Right lung (tissue), 10 donors: ENCODE measurements around the gene SLC7A6OS. TPM values are rescaled to one million over a fixed set of nuclear protein-coding genes. Genes with fewer than 3 reads are reported as not detected.

Experiments
- DNase-seq, 2 donors: peaks; one replicate each; pipeline ENCODE4 v3.0.0-alpha.2; 2013
- long read RNA-seq, 8 donors: transcript quantifications; one replicate each; lab custom pipeline, GENCODE V29; 2026
- polyA plus RNA-seq, 5 donors: library from polyadenylated mRNA; unstranded; fragments of 120-200 nt; gene quantifications; one replicate each; pipeline versions ENCODE4 v1.2.1 to v1.2.3, GENCODE V29; 2013; ENCODE audit warnings: inconsistent platforms in 1 of 5, low replicate concordance in 1 of 5; ENCODE audit not compliant: insufficient read length in 5 of 5, insufficient read depth in 1 of 5

SLC7A6OS gene
- polyA plus RNA-seq, result 10 to 100 TPM; 19.8 to 25.0 (median 21.7) TPM
- long read RNA-seq, donor 1, full-length matches to known transcripts, result 5 of 5 reads
- long read RNA-seq, donor 1, partial matches to known transcripts, result 0 of 5 reads
- long read RNA-seq, donor 1, other reads (novel, unspliced or antisense), result 0 of 5 reads
- long read RNA-seq, donor 2, result 0 reads
- long read RNA-seq, donor 3, full-length matches to known transcripts, result 4 of 4 reads
- long read RNA-seq, donor 3, partial matches to known transcripts, result 0 of 4 reads
- long read RNA-seq, donor 3, other reads (novel, unspliced or antisense), result 0 of 4 reads
- long read RNA-seq, donor 4, full-length matches to known transcripts, result 4 of 4 reads
- long read RNA-seq, donor 4, partial matches to known transcripts, result 0 of 4 reads
- long read RNA-seq, donor 4, other reads (novel, unspliced or antisense), result 0 of 4 reads
- long read RNA-seq, donor 5, full-length matches to known transcripts, result 5 of 5 reads
- long read RNA-seq, donor 5, partial matches to known transcripts, result 0 of 5 reads
- long read RNA-seq, donor 5, other reads (novel, unspliced or antisense), result 0 of 5 reads
- long read RNA-seq, donor 6, full-length matches to known transcripts, result 12 of 18 reads
- long read RNA-seq, donor 6, partial matches to known transcripts, result 0 of 18 reads
- long read RNA-seq, donor 6, other reads (novel, unspliced or antisense), result 6 of 18 reads
- long read RNA-seq, donor 7, result 0 reads
- long read RNA-seq, donor 8, full-length matches to known transcripts, result 1 of 1 reads
- long read RNA-seq, donor 8, partial matches to known transcripts, result 0 of 1 reads
- long read RNA-seq, donor 8, other reads (novel, unspliced or antisense), result 0 of 1 reads

DNA sequence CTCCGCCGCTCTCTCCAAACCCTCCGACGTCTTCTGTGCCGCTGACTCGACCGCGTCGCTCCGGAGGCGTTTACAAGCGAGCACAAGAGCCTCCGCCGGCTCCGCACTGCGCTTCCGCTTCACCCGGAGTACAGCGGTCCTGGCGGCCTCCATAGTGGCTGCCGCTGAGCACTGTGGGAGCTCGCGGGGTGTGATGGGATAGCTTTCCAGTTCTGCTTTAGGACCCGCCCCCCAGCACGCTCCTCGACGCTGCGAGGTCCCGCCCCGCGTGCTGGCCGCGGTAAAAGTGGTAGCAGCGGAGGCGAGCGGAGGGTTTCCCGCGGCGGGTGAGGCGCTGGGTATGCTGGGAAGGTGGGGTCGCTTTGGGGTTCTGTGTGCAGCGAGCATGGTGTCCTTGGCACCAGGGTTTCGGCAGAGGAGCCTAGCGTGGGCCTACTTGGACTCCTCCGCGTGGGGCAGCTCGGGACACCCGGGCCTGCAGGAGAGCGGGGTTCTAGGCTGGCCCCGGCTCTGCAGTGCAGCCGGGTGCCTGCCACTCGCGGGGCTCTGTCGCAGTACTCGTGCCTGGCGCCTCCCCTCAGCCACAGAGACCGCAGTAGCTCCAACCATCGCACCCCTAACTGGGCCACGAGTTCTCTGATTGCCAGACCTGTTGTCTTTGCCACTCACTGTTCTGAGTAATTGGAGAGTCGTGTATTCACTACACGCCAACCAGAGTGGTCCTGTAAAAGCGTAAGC, at the start of gene SLC7A6OS, which contains the start of gene PRMT7:
Gene SLC7A6OS (minus strand): TSS at position 173 of the 738 bp plus-strand sequence. CDS start 20 bp downstream, at position 153.
Gene PRMT7 (plus strand): TSS at position 246 of the 738 bp plus-strand sequence. CDS start 4,961 bp downstream, outside the sequence.
- peak; percentile 86 to 89 for DNase-seq

DNA sequence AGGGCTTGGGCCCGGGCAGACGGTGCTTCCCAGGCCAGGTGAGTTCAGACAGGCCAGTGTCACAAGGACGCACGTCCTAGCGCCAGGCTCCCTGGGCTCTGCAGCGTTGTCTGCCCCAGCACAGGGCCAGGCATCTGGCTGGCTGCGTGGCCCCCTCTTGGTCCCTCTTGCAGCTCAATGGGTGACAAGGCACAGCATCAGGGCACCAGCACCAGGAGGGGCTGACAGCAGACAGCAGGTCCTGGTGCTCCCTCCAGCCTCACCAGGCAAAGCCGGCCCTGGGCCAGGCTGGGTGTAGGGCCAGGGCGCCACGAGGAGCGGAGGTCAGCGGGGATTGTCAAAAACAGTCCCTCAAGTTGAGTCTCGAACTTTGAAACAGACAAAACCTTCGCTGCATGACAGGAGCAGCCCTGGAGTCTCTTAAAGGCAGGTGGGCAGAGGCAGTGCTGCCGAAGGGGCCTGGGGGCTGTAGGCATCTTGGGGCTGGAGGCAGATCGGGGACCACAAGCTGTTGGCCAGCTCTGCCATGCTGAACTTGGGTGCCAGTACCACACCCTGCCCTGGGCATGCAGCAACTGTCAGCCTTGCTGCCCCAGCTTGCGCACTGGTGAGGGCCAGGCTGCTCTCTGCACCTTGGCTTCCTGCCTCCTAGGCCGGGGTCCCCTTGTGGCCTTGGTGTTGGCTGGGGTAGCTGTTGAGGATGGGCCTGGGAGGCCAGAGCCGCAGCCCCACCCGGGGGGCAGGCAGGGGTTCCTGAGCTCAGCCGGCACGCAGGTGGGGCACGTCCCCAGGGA, 48.8 kb upstream of the SLC7A6OS start:
- DNase-seq, result no peak

DNA sequence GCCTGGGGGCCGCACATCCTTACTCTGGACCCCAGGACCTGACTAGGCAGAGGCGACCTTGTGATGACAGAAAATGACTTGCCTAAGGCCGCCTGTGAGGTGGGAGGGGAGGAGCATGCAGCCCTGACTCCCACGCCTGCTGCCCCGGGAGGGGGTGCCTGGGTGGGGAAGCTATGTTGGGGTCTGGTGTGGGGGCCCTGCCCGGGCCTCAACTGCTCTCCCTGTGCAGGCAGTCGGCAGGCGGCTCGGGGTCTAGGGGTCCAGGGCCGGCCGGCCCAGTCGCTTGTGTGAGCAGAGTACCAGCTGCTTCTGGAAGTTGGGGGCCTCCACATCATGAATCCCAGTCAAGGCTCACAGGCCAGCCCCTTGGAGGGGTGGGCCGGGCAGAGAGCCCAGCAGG, 48.2 kb upstream of the SLC7A6OS start:
- no peak for DNase-seq

DNA sequence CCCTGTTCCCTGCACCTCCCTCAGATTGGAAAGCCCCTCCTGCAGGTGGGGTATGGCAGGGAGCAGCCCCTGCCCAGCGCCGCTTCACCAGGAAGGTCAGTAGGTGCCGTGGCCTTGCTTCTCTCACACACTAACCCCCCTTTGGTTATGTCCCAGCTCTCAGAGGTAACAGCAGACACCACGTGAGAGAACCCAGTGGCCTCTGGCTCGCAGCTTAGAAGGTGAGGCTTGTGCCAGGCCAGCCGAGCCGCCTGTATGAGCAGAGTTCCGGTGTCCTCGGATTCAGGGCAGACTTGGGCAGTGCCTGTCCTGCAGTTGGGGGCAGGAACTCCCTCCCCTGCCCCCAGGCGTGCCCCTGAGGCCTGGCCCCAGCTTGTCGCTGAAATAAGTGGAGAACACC, 47.2 kb upstream of the SLC7A6OS start:
- no peak for DNase-seq

DNA sequence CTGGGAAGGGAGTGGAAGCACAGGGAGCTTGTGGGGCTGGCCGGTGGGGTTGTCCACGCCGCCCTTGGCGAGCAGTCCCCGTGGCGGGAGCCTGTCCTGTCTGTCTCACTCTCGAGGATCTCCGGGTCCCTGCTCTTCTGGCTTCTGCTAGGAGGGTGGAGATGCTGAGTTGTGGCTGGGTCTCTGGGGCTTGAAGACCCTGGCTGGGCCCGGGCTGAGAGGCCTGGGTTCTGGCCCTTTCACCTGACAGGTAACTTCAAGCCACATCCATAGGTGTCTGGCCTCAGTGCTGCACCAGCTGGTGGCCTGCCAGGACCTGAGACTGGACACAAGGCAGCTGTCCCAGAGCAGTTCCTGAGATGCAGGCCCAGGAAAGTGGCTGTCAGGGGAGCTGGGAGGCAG, 46.8 kb upstream of the SLC7A6OS start:
- no peak for DNase-seq

DNA sequence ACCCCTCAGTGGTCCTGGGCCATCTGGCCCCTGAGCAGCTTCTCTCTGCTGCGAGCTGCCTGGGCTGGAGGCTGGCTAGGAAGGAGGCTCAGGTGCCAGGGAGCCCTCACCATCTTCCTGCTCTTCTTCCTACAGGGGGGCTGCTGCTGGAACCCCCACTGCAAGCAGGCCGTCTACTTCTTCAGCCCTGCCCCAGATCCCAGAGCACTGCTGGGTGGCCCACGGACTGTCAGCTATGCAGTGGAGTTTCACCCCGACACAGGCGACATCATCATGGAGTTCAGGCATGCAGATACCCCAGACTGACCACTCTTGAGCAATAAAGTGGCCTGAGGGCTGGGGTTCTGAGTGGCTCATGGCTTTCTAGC, 46.2 kb upstream of the SLC7A6OS start:
- DNase-seq, result no peak

DNA sequence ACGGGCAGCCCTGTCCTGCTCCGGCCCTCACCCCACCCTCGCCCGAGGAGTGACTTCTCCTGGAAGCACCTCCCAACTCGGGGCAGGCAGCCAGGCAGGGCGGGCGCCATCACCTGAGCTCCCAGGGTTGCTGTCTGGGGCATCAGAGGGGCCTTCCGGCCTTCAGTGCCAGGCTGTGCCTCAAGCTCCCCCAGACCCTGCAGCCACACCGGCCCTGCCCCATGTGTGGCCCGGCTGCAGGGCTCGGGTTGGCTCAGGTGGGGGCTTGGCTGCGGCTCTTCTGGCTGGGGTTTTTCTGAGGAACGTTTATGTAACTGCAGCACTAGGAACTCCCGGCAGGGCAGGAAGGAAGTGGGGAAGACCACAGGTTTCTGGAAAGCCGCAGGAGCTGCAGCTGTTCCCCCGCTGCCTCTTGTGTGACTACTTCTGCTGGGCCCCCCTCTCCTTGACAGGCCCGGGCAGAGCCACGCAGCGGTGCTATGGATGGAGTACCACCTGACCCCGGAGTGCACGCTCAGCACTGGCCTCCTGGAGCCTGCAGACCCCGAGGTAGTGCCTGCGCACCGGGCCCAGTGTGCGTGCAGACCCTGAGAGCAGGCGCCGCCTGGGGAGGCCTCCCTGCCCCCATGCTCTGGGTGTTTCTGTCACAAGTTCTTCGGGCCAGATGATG, 45.6 kb upstream of the SLC7A6OS start:
- DNase-seq, result no peak

DNA sequence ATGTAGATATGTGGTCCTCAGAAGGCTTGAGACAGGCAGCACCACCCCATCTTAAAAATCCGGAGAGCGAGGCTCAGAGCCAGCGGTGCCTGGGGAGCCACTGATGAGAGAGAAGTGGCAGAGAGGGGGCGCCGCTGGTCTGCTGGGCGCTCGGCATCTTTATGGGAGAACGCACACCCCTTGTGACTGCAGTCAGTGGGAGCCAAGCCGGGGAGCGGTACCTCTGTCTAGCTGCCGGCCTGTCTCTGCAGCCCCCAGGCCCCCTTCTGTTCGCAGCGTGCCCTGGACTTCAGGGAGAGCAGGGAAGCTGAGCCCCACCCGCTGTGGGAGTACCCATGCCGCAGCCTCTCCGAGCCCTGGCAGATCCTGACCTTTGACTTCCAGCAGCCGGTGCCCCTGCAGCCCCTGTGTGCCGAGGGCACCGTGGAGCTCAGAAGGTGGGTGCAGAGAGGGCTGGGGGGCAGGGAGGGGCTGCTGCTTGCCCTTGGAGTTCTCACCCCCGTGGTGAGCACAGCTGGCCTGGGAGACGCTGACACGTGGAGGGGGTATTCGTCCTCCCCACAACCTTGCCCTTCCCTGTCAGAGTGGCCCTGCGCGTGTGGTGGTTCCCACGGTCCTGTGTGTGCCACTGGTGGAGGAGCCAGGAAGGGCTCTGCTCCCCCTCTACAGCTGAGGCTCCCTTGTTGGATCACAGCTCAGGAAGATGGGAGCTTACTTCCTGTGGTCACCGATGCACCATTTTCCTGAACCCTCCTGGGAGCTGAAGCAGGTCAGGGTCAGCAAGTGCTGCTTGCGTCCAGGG, 44.9 kb upstream of the SLC7A6OS start:
- no peak for DNase-seq

DNA sequence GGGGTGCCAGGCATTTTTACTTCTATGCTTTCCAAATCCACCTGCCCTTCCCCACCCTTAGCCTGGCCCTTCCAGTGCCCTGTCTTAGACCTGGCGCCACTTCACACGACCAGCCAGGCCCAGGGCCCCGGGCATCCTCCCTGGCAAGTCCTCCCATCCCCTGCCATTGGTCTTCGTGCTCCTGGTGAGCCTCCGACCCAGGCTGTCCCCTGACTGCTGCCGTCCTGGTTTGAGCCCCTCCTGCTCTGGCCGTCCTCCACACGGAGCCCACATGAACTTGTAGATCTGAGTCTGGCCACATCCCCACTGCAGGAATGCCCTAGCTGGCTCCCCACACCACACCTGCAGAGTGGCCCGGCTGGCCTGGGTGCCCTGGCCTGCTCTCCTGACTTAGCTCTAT, 44.1 kb upstream of the SLC7A6OS start:
- no peak for DNase-seq

DNA sequence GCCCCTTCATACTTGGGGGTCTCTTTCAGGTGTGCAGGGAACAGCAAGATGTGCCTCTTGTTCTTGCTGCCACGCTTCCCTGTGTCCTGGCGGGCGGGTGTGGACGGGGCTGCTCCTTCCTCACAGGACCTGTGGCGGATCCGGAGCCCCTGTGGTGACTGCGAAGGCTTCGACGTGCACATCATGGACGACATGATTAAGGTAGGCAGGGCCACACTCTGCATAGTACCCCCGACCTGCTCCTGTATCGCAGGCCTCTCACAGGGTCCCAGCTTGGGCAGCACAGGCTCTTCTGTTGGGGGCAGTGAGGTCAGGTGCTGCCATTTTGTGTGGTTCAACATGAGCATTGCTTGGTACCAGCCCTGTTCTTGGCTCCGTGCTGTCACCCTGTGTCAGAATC, 42.6 kb upstream of the SLC7A6OS start:
- no peak for DNase-seq

DNA sequence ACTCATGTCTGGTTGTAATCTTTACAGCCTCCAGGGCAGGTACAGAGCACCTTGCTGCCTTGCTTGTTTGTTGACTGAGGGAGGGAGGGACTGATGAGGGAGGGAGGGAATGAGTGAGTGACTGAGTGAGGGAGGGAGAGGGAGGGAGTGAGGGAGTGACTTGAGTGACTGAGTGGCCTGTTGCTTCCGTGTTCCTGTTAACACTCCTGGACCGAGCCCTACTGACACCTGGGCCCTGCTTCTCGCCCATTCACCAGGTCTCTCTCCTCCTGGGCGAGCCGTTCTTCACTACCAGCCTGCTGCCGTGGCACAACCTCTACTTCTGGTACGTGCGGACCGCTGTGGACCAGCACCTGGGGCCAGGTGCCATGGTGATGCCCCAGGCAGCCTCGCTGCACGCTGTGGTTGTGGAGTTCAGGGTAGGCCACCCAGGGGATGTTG, 41.3 kb upstream of the SLC7A6OS start:
- no peak for DNase-seq

DNA sequence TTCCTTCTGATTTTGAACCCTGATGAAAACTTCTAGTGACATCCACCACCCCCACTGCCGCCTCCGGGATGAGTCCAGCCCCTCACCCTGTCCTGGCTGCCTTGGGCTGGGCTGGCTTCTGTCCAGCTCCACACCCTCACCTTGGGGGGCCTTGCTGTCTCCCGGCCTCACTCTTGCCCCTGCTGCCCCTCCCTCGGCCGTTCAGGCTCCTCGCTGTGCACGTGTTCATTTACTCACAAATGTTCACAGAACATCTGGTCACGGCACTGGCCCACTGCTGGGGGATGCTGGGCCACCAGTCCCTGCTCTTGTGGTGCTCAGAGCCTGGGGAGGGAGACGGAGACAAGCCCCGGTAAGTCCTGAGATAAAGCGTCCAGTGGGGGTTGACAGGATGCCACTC, 40.7 kb upstream of the SLC7A6OS start:
- no peak for DNase-seq

DNA sequence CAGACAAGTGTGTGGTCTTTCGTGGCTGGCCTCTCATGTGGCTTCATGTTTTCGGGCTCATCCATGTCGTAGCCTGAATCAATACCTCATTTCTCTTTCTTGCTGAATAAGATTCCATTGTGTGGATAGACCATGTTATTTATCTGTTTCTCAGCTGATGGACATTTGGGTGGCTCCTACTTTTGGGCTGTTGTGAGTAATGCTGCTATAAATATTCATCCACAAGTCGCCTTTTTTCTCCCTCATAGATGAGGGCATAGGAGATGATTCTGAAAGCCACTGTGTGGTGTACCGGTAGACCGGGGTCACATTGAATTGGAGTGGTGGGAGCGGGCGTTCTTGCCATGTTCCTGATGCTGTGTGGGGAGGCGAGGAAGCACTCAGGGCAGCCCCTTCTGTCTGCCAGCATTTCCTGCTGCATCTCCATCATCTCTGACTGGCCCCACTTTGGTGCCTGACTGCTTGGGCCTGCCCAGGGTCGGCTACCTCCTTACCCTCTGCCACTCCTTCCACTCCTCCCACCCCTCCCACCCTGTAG, 40.1 kb upstream of the SLC7A6OS start:
- no peak for DNase-seq

DNA sequence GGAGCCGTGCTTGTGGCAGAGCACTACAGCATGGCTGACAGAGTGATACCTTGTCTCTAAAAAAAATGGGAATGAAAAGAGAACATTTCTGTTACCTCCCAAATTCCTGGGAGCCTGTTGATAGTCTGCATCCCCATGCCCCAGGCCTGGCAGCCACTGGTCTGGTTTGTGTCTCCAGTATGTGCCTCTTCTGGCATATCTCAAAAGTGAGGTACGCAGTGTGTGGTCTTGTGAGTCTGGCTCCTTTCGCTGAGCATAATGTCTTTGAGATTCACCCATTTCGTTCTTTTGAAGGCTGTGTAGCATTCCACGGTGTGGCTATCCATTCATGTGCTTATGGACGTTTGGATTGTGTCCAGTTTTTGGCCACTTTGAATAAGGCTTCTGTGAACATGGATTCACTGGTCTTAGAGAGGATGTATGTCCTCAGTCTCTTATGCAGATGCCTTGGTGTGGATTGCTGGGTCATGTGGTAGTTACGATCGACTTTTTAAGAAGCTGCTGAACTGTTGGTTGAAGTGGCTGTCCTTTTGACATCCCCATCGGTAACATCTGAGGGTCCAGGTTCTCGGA, 39.2 kb upstream of the SLC7A6OS start:
- no peak for DNase-seq

DNA sequence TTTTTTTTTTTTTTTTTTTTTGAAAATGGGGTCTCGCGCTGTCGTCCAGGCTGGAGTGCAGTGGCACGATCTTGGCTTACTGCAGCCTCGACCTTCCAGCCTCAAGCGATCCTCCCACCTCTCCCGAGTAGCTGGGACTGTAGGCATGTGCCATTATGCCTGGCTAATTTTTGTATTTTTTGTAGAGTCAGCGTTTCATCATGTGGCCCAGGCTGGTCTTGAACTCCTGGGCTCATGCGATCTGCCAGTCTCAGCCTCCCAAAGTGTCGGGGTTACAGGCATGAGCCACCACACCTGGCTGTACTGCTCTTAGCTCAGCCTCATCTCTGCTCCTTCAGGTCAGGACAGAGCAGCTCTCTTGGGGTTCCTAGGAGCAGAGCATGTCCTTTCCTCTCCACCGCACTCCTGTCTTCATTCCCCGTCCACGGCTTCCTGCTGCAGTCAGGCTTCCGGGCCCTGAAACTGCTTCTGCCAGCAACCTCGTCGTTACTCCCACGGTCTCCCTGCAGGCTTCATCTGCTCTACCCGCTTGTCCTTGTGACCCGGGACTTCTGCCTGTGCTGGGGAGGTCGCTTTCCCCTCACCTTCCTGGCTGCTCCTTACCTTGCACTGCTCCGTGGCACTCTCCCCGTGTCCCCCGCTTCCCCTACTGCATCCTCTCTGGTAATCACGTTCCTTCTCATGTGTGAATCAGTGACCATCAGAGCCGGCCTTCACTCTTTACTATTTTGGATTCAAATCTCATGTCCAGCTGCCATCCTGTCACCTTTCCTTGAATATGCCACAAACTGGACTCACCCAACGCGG, 38.1 kb upstream of the SLC7A6OS start:
- DNase-seq, result no peak

DNA sequence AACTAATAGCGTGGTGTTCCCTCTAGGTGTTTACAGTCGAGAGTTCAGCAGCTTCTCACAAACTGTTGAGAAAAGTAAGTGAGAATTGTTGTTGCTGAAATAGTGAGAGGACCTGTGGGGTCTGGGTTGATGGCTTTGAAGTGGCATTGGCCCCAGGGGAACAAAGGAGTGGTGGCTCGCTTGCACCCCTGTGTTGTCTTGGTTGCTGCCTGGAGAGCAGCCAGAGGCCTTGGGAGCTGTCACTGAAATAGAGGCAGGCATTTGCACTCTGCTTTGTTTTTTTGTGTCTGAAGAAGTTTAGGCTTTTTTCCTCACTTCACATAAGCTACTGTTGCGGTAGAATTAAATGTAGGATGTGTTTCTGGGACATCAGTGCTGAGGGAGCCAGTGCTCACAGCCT, 36.9 kb upstream of the SLC7A6OS start:
- DNase-seq, result no peak

DNA sequence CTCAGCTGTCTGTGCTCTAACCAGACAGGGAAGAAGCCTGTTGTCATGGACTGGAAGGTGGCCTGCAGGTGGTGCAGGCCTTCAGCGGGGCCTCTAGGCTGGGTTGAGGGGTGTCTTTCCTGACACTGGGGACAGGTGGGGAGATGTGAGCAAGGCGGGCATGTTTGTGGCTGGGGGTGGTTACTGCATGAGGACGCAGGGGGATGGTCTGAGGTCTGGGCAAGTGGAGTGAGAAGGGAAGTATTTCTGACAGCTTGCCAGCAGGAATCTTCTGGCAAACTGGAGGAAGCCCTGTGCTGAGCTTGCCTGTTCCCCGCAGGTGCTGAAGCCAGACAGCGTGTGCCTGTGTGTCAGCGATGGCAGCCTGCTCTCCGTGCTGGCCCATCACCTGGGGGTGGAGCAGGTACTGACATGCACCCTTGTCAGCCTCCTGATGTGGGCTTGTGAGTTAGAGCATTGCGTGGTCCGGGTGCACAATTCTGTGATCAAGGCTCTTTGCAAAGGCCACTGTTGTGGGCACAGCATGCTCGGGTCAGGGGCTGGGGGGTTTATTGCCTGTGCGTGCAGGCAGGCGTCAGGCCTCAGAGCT, 36.2 kb upstream of the SLC7A6OS start:
- DNase-seq, result no peak
